ENCODE data around the gene ALDH1B1. TPM values are rescaled to one million over a fixed set of nuclear protein-coding genes. Genes with fewer than 3 reads are reported as not detected.
A peak's percentile ranks its signal among the peaks of the same experiment; 100 is the strongest.
"Not testable (repeated sequence)": the region's sequence is repeated elsewhere in the genome, so short reads cannot be mapped to it uniquely, and the experiment has no call there.

Gene ALDH1B1
- polyA plus RNA-seq, 2 donors: 2.9 to 12.3 TPM

DNA sequence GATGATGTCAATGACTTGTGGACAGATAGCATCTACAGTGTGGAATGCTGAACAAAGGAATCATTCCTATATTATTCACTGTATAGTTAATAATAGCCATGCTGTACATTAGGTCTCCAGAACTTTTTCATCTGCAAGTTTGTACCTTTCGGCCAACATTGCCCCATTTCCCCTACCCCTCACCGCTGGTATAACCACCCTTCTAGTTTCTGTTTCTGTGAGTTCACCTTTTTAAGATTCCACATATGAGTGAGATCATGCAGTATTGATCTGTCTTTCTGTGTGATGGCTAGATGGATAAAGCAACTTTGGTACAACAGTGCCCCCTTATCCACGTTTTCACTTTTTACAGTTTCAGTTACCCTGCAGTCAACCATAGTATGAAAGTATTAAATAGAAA is 18.8 kb upstream of the ALDH1B1 start:
- H3K36me3 ChIP-seq (ENCODE audit: control insufficient read depth in 2 of 2, insufficient read depth in 2 of 2, low read length in 1 of 2): no peaks in the 10 kb centered on the region
- 68 to 69% methylated on average over 3 of the region's 3 CpGs for WGBS, 2 donors
- H3K27ac ChIP-seq (ENCODE audit: low read depth in 2 of 2, low read length in 1 of 2): no peak overlapping the region
- H3K4me1 ChIP-seq (ENCODE audit: control insufficient read depth in 2 of 2, insufficient read depth in 2 of 2, low read length in 1 of 2): no peaks in the 10 kb centered on the region
- no peaks in the 10 kb centered on the region for H3K27me3 ChIP-seq (ENCODE audit: control insufficient read depth in 1 of 2, insufficient read depth in 2 of 2, low read length in 2 of 2)
- no peak overlapping the region for H3K4me3 ChIP-seq (ENCODE audit: low read depth in 1 of 2, low read length in 2 of 2)
- no peaks in the 10 kb centered on the region for H3K9me3 ChIP-seq (ENCODE audit: control insufficient read depth in 2 of 2, insufficient read depth in 1 of 2, low read depth in 1 of 2, low read length in 1 of 2)

- Histone ChIP-seq H3K27me3 (ENCODE audit: control insufficient read depth in 1 of 2, insufficient read depth in 2 of 2, low read length in 2 of 2) (no peaks in the 10 kb centered on the region), H3K36me3 (ENCODE audit: control insufficient read depth in 2 of 2, insufficient read depth in 2 of 2, low read length in 1 of 2) (no peaks in the 10 kb centered on the region), H3K27ac (ENCODE audit: low read depth in 2 of 2, low read length in 1 of 2) (no peak overlapping the region), H3K4me3 (ENCODE audit: low read depth in 1 of 2, low read length in 2 of 2) (no peak overlapping the region), H3K4me1 (ENCODE audit: control insufficient read depth in 2 of 2, insufficient read depth in 2 of 2, low read length in 1 of 2) (no peaks in the 10 kb centered on the region), H3K9me3 (ENCODE audit: control insufficient read depth in 2 of 2, insufficient read depth in 1 of 2, low read depth in 1 of 2, low read length in 1 of 2) (no peaks in the 10 kb centered on the region)
- WGBS, 2 donors: 66 to 72% methylated on average over 5 of the region's 5 CpGs
These were observed 17.5 kb upstream of the ALDH1B1 start for GRCh38 chr9:38374847-38375571.

DNA sequence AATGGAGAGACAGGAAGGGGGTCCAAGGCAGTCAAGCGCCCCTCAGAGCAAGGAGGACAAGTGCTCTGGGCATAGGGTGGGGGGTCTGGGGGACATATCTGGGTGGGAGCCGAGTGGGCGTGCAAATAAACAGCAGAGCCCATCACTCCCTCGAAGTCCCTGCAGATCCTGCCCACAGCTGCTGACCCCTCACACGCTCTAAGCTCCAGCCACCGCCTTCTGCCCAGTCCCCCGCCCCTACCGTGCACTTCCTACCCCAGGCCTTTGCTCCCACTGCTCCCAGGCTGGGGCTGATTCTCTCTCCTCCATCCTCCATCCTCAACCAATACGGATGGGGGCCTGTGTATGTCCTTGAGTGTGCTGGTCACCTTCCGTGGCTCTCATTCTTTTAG is 16.9 kb upstream of the ALDH1B1 start:
- Histone ChIP-seq H3K4me3 (ENCODE audit: low read depth in 1 of 2, low read length in 2 of 2) (no peak overlapping the region), H3K9me3 (ENCODE audit: control insufficient read depth in 2 of 2, insufficient read depth in 1 of 2, low read depth in 1 of 2, low read length in 1 of 2) (no peaks in the 10 kb centered on the region), H3K27me3 (ENCODE audit: control insufficient read depth in 1 of 2, insufficient read depth in 2 of 2, low read length in 2 of 2) (no peaks in the 10 kb centered on the region), H3K27ac (ENCODE audit: low read depth in 2 of 2, low read length in 1 of 2) (no peak overlapping the region), H3K4me1 (ENCODE audit: control insufficient read depth in 2 of 2, insufficient read depth in 2 of 2, low read length in 1 of 2) (no peaks in the 10 kb centered on the region), H3K36me3 (ENCODE audit: control insufficient read depth in 2 of 2, insufficient read depth in 2 of 2, low read length in 1 of 2) (no peaks in the 10 kb centered on the region)
- 78% methylated on average over 5 to 10 of the region's 10 CpGs for WGBS, 2 donors

DNA sequence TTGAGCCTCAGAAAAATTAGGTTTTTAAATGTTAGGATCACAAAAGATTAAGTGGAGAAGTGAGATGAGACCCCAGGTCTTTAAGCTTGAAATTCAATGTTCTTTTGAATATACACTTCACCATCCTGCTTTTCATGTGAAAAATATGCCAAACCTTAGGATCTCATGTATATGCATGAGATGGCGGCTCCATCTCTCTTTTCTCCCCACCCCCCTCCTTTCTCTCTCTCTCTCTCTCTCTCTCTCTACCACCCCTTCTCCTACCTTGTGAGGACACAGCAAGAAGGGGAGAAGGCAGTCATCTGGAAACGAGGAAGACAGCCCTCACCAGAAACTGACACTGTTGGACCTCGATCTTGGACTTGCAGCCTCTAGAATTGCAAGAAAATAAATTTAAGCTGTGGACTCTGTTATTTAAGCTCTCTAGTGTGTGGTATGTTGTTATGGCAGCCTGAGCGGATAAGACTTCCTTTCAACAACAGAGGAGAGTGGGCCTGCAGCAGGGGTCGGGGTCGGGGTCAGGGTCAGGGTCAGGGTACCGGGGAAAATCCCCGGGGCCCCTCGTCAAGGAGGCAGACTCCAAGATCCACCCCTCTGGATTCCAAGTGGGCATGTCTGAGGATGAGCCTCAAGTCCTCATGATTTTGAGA is 16.4 kb upstream of the ALDH1B1 start:
- H3K4me3 ChIP-seq (ENCODE audit: low read depth in 1 of 2, low read length in 2 of 2): no peak overlapping the region
- WGBS, 2 donors: 62 to 65% methylated on average over 9 of the region's 9 CpGs
- no peaks in the 10 kb centered on the region for H3K4me1 ChIP-seq (ENCODE audit: control insufficient read depth in 2 of 2, insufficient read depth in 2 of 2, low read length in 1 of 2)
- H3K27me3 ChIP-seq (ENCODE audit: control insufficient read depth in 1 of 2, insufficient read depth in 2 of 2, low read length in 2 of 2): no peaks in the 10 kb centered on the region
- no peaks in the 10 kb centered on the region for H3K9me3 ChIP-seq (ENCODE audit: control insufficient read depth in 2 of 2, insufficient read depth in 1 of 2, low read depth in 1 of 2, low read length in 1 of 2)
- H3K27ac ChIP-seq (ENCODE audit: low read depth in 2 of 2, low read length in 1 of 2): peak overlapping the region in 1 of 2 donors; percentile 63
- no peaks in the 10 kb centered on the region for H3K36me3 ChIP-seq (ENCODE audit: control insufficient read depth in 2 of 2, insufficient read depth in 2 of 2, low read length in 1 of 2)

- not testable (repeated sequence) for H3K27ac ChIP-seq (ENCODE audit: low read depth in 2 of 2, low read length in 1 of 2); H3K4me3 ChIP-seq (ENCODE audit: low read depth in 1 of 2, low read length in 2 of 2); H3K36me3 ChIP-seq (ENCODE audit: control insufficient read depth in 2 of 2, insufficient read depth in 2 of 2, low read length in 1 of 2); H3K4me1 ChIP-seq (ENCODE audit: control insufficient read depth in 2 of 2, insufficient read depth in 2 of 2, low read length in 1 of 2); H3K27me3 ChIP-seq (ENCODE audit: control insufficient read depth in 1 of 2, insufficient read depth in 2 of 2, low read length in 2 of 2); H3K9me3 ChIP-seq (ENCODE audit: control insufficient read depth in 2 of 2, insufficient read depth in 1 of 2, low read depth in 1 of 2, low read length in 1 of 2)
- 95 to 96% methylated on average over 39 to 42 of the region's 42 CpGs for WGBS, 2 donors
These were observed 15.0 kb upstream of the ALDH1B1 start for GRCh38 chr9:38377336-38378083.

- Histone ChIP-seq H3K27ac (ENCODE audit: low read depth in 2 of 2, low read length in 1 of 2) (no peak overlapping the region), H3K4me1 (ENCODE audit: control insufficient read depth in 2 of 2, insufficient read depth in 2 of 2, low read length in 1 of 2) (no peaks in the 10 kb centered on the region), H3K4me3 (ENCODE audit: low read depth in 1 of 2, low read length in 2 of 2) (no peak overlapping the region), H3K36me3 (ENCODE audit: control insufficient read depth in 2 of 2, insufficient read depth in 2 of 2, low read length in 1 of 2) (no peaks in the 10 kb centered on the region), H3K27me3 (ENCODE audit: control insufficient read depth in 1 of 2, insufficient read depth in 2 of 2, low read length in 2 of 2) (no peaks in the 10 kb centered on the region), H3K9me3 (ENCODE audit: control insufficient read depth in 2 of 2, insufficient read depth in 1 of 2, low read depth in 1 of 2, low read length in 1 of 2) (peaks cover 0 to 3% of the 10 kb centered on the region in 2 donors)
- 69 to 82% methylated on average over 6 of the region's 6 CpGs for WGBS, 2 donors
These were observed 12.2 kb upstream of the ALDH1B1 start for GRCh38 chr9:38380230-38380871.

DNA sequence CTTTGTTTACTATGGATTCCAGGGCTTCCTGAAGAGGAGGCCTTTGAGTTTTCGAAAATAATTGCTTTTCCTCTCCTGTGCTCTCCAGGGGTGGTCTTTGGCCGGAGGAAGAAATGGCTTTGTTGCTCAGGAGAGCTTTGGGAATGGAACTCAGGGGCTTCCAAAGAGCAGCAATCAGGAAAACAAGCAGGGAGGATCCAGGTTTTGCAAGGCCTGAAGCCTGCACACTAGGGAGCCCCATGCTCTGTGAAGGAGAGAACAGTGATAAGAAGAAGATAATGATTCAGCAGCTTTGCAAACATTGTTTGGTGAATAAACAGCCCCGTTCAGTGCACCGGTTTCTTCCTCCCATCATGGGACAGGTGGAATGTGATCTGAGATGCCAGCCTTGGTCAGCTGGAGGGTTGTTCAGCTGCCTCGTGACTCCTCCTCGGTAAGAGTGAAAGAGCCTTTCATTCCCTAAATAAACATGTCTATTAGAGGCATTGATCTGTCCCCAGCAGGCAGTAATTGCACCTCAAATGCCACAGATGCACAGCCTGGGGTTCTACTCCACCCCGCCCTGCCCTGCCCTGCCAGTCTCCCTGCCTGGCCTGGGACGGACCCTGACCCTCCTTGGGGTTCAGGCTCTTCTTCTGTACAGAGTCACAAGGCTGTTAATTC is 11.5 kb upstream of the ALDH1B1 start:
- no peak overlapping the region for H3K4me3 ChIP-seq (ENCODE audit: low read depth in 1 of 2, low read length in 2 of 2)
- WGBS, 2 donors: 61 to 68% methylated on average over 8 of the region's 8 CpGs
- no peaks in the 10 kb centered on the region for H3K27me3 ChIP-seq (ENCODE audit: control insufficient read depth in 1 of 2, insufficient read depth in 2 of 2, low read length in 2 of 2)
- no peak overlapping the region for H3K27ac ChIP-seq (ENCODE audit: low read depth in 2 of 2, low read length in 1 of 2)
- no peaks in the 10 kb centered on the region for H3K36me3 ChIP-seq (ENCODE audit: control insufficient read depth in 2 of 2, insufficient read depth in 2 of 2, low read length in 1 of 2)
- peaks cover 0 to 4% of the 10 kb centered on the region in 2 donors for H3K9me3 ChIP-seq (ENCODE audit: control insufficient read depth in 2 of 2, insufficient read depth in 1 of 2, low read depth in 1 of 2, low read length in 1 of 2)
- no peaks in the 10 kb centered on the region for H3K4me1 ChIP-seq (ENCODE audit: control insufficient read depth in 2 of 2, insufficient read depth in 2 of 2, low read length in 1 of 2)

DNA sequence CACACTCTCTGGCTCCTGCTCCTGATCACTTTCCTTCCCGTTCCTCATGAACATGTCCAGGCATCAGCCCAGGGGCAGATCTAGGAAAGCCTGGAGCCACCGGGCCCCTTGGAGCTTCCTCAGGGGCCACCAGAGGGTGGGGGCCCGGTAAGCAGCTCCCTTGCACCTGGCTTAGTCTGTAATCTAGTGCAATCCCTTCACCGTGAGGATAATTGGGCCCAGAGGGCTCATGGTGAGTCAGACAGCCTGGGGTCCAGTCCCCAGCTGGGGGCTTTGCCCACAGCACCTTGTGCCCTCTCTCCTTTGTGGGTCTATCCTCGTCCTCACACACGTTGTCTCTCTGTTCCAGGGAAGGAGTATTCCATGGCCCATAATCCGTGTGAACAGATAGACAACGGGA is 10.4 kb upstream of the ALDH1B1 start:
- H3K4me3 ChIP-seq (ENCODE audit: low read depth in 1 of 2, low read length in 2 of 2): no peak overlapping the region
- H3K4me1 ChIP-seq (ENCODE audit: control insufficient read depth in 2 of 2, insufficient read depth in 2 of 2, low read length in 1 of 2): no peaks in the 10 kb centered on the region
- H3K9me3 ChIP-seq (ENCODE audit: control insufficient read depth in 2 of 2, insufficient read depth in 1 of 2, low read depth in 1 of 2, low read length in 1 of 2): peaks cover 0 to 4% of the 10 kb centered on the region in 2 donors
- 76 to 84% methylated on average over 8 of the region's 8 CpGs for WGBS, 2 donors
- no peak overlapping the region for H3K27ac ChIP-seq (ENCODE audit: low read depth in 2 of 2, low read length in 1 of 2)
- H3K36me3 ChIP-seq (ENCODE audit: control insufficient read depth in 2 of 2, insufficient read depth in 2 of 2, low read length in 1 of 2): no peaks in the 10 kb centered on the region
- H3K27me3 ChIP-seq (ENCODE audit: control insufficient read depth in 1 of 2, insufficient read depth in 2 of 2, low read length in 2 of 2): no peaks in the 10 kb centered on the region

All from esophagus (tissue), 2 donors.